H9 (cell line): Measurements from ENCODE around the gene MIEF2. TPM values are rescaled to one million over a fixed set of nuclear protein-coding genes. Genes with fewer than 3 reads are reported as not detected.

Source experiments
- DNase-seq: peaks from one replicate; pipeline ENCODE4 v3.0.0-alpha.2; 2017
- H2AFZ ChIP-seq: one replicate; pipeline ENCODE4 v1.6.1; 2013; ENCODE audit warnings: mild to moderate bottlenecking, low read length, control low read depth, moderate library complexity
- H2AK5ac ChIP-seq: 2 replicates; pipeline ENCODE4 v1.6.1; 2013; ENCODE audit warnings: low read length, control low read depth, mixed read lengths; ENCODE audit not compliant: insufficient read length
- H2BK120ac ChIP-seq: one replicate; pipeline ENCODE4 v1.6.1; 2013; ENCODE audit warnings: low read depth, mild to moderate bottlenecking, low read length, control low read depth, inconsistent platforms; ENCODE audit not compliant: poor library complexity, severe bottlenecking
- H2BK12ac ChIP-seq: 2 replicates; pipeline ENCODE4 v1.6.1; 2013; ENCODE audit warnings: low read length, control low read depth, mixed read lengths, low read depth; ENCODE audit not compliant: insufficient read length
- H2BK15ac ChIP-seq: 2 replicates; pipeline ENCODE4 v1.6.1; 2013; ENCODE audit warnings: low read depth, low read length, control low read depth
- H2BK20ac ChIP-seq: one replicate; pipeline ENCODE4 v1.6.1; 2013; ENCODE audit warnings: low read depth, mild to moderate bottlenecking, low read length, control low read depth, inconsistent platforms; ENCODE audit not compliant: poor library complexity, severe bottlenecking
- H2BK5ac ChIP-seq: 2 replicates; pipeline ENCODE4 v1.6.1; 2013; ENCODE audit warnings: low read length, control low read depth, mixed read lengths; ENCODE audit not compliant: insufficient read length
- H3K14ac ChIP-seq: 2 replicates; pipeline ENCODE4 v1.6.1; 2013; ENCODE audit warnings: low read length, control low read depth; ENCODE audit not compliant: insufficient read depth
- H3K18ac ChIP-seq: 2 replicates; pipeline ENCODE4 v1.6.1; 2013; ENCODE audit warnings: low read depth, mild to moderate bottlenecking, mixed read lengths, low read length, control low read depth; ENCODE audit not compliant: insufficient read length
- H3K23ac ChIP-seq: 2 replicates; pipeline ENCODE4 v1.6.1; 2013; ENCODE audit warnings: low read length, control low read depth, mixed read lengths, low read depth; ENCODE audit not compliant: insufficient read length
- H3K23me2 ChIP-seq: 2 replicates; pipeline ENCODE4 v1.6.1; 2013; ENCODE audit warnings: low read depth, mild to moderate bottlenecking, mixed read lengths, low read length, control low read depth; ENCODE audit not compliant: insufficient read length, poor library complexity, severe bottlenecking
- H3K27ac ChIP-seq: 2 replicates; pipeline ENCODE4 v1.5.1; 2013; ENCODE audit warnings: low read length, control low read depth, mixed read lengths, low read depth; ENCODE audit not compliant: insufficient read length
- H3K27me3 ChIP-seq: 2 replicates; pipeline ENCODE4 v1.6.1; 2013; ENCODE audit warnings: low read length, control low read depth, inconsistent platforms; ENCODE audit not compliant: insufficient read depth
- H3K4ac ChIP-seq: 2 replicates; pipeline ENCODE4 v1.6.1; 2013; ENCODE audit warnings: low read depth, mild to moderate bottlenecking, control low read depth, inconsistent platforms, low read length, moderate library complexity
- H3K4me1 ChIP-seq: 2 replicates; pipeline ENCODE4 v1.6.1; 2013; ENCODE audit warnings: low read length, control low read depth, inconsistent platforms; ENCODE audit not compliant: insufficient read depth
- H3K4me2 ChIP-seq: 2 replicates; pipeline ENCODE4 v1.6.1; 2013; ENCODE audit warnings: low read length, control low read depth, mixed read lengths; ENCODE audit not compliant: insufficient read length, insufficient read depth
- H3K56ac ChIP-seq: 2 replicates; pipeline ENCODE4 v1.6.1; 2013; ENCODE audit warnings: low read depth, mild to moderate bottlenecking, mixed read lengths, low read length, control low read depth; ENCODE audit not compliant: insufficient read length
- H3K79me1 ChIP-seq: 2 replicates; pipeline ENCODE4 v1.6.1; 2013; ENCODE audit warnings: low read depth, mild to moderate bottlenecking, moderate library complexity, low read length, control low read depth, inconsistent platforms; ENCODE audit not compliant: insufficient read depth, poor library complexity, severe bottlenecking
- H3K79me2 ChIP-seq: 2 replicates; pipeline ENCODE4 v1.6.1; 2013; ENCODE audit warnings: low read length, control low read depth, inconsistent platforms; ENCODE audit not compliant: insufficient read depth
- H3K9ac ChIP-seq: 2 replicates; pipeline ENCODE4 v1.6.1; 2013; ENCODE audit warnings: low read length, control low read depth, mixed read lengths; ENCODE audit not compliant: insufficient read length; ENCODE audit errors: extremely low read depth
- H3K9me3 ChIP-seq: one replicate; pipeline ENCODE4 v1.6.1; 2013; ENCODE audit warnings: low read depth, low read length, inconsistent platforms; ENCODE audit not compliant: control insufficient read depth
- H3T11ph ChIP-seq: one replicate; pipeline ENCODE4 v1.6.1; 2013; ENCODE audit warnings: mild to moderate bottlenecking, low read length, control low read depth, inconsistent platforms
- H4K20me1 ChIP-seq: one replicate; pipeline ENCODE4 v1.6.1; 2013; ENCODE audit not compliant: control insufficient read depth, insufficient read length, insufficient read depth
- H4K5ac ChIP-seq: 2 replicates; pipeline ENCODE4 v1.6.1; 2013; ENCODE audit warnings: low read depth, mild to moderate bottlenecking, mixed read lengths, low read length, control low read depth; ENCODE audit not compliant: insufficient read length
- H4K8ac ChIP-seq: replicated peaks from 2 replicates; pipeline ENCODE4 v1.6.1; 2013; ENCODE audit warnings: low read length, control low read depth, mixed read lengths, low read depth; ENCODE audit not compliant: insufficient read length
- H4K91ac ChIP-seq: 2 replicates; pipeline ENCODE4 v1.6.1; 2013; ENCODE audit warnings: low read depth, mild to moderate bottlenecking, moderate library complexity, mixed read lengths, low read length, control low read depth; ENCODE audit not compliant: insufficient read length
- H3K27ac Mint-ChIP-seq, 3 experiments: 2 replicates in 2 of 3; 3 replicates in 1 of 3; pipeline ENCODE4 v1.8.0; 2020 to 2021; ENCODE audit warnings: mixed read lengths in 3 of 3, mild to moderate bottlenecking in 1 of 3, moderate library complexity in 1 of 3
- H3K27me3 Mint-ChIP-seq: 2 replicates; pipeline ENCODE4 v1.8.0; 2021; ENCODE audit warnings: low read depth, mild to moderate bottlenecking, moderate library complexity, mixed read lengths
- H3K36me3 Mint-ChIP-seq, 3 experiments: 2 replicates in 2 of 3; 3 replicates in 1 of 3; pipeline ENCODE4 v1.8.0; 2020 to 2021; ENCODE audit warnings: low read depth in 3 of 3, mixed read lengths in 3 of 3; ENCODE audit not compliant: insufficient read depth in 1 of 3
- H3K4me1 Mint-ChIP-seq, 2 experiments: 2 replicates each; pipeline ENCODE4 v1.8.0; 2020; ENCODE audit warnings: mixed read lengths in 2 of 2
- H3K4me3 Mint-ChIP-seq, 2 experiments: 2 replicates in 1 of 2; 3 replicates in 1 of 2; pipeline ENCODE4 v1.8.0; 2020 to 2021; ENCODE audit warnings: mild to moderate bottlenecking in 2 of 2, mixed read lengths in 2 of 2, moderate library complexity in 1 of 2
- H3K9me3 Mint-ChIP-seq, 2 experiments: 2 replicates in 1 of 2; 3 replicates in 1 of 2; pipeline ENCODE4 v1.8.0; 2020; ENCODE audit warnings: mild to moderate bottlenecking in 2 of 2, mixed read lengths in 2 of 2, moderate library complexity in 1 of 2
- WGBS: extraction: QIAGEN DNeasy Blood & Tissue Kit; methylation state at CpG from one replicate; pipeline ENCODE4 v1.1.7; 2013; ENCODE audit warnings: missing lambda C conversion rate, low lambda C conversion rate, mixed read lengths; ENCODE audit not compliant: insufficient read length; ENCODE audit errors: extremely low coverage; 5-methylcytosine and 5-hydroxymethylcytosine counted together
- total RNA-seq: library from RNA; stranded (reverse); gene quantifications from 2 replicates; pipeline ENCODE4 v1.2.1, GENCODE V29; 2021
- TF ChIP-seq, protein P1 (sequence below): fragments of 200-600 bp; sonication (generic); conservative IDR thresholded peaks from 3 replicates; pipeline ENCODE4 v1.8.0; 2021; ENCODE audit warnings: antibody characterized with exemption, mild to moderate bottlenecking

Gene MIEF2
- total RNA-seq, 1 experiment from 2014 or later: 10.3 TPM

DNA sequence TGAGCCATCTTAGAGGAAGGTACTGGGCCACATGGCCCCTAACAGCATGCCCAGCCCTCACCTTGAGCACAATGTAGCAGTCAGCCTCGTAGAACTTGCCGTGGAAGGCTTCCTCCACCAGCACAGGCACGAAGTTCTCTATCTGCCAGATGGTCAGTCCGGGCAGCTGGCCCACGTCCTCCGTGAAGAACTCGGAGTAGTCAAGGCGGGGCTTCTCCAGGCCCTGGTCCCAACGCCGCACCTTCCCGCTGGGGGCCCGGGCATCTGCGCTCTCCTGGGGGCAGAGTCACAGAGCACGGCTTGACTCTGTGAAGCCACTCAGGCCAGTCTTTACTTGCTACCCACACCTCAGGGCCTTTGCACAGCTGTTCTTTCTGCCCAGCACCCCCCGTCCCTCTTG, 9.3 kb upstream of the MIEF2 start:
- no peak overlapping the region for H3K23ac ChIP-seq
- H2BK20ac ChIP-seq: no peak overlapping the region
- TF ChIP-seq, protein P1, sequence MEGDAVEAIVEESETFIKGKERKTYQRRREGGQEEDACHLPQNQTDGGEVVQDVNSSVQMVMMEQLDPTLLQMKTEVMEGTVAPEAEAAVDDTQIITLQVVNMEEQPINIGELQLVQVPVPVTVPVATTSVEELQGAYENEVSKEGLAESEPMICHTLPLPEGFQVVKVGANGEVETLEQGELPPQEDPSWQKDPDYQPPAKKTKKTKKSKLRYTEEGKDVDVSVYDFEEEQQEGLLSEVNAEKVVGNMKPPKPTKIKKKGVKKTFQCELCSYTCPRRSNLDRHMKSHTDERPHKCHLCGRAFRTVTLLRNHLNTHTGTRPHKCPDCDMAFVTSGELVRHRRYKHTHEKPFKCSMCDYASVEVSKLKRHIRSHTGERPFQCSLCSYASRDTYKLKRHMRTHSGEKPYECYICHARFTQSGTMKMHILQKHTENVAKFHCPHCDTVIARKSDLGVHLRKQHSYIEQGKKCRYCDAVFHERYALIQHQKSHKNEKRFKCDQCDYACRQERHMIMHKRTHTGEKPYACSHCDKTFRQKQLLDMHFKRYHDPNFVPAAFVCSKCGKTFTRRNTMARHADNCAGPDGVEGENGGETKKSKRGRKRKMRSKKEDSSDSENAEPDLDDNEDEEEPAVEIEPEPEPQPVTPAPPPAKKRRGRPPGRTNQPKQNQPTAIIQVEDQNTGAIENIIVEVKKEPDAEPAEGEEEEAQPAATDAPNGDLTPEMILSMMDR: no peak
- Mint-ChIP-seq H3K27me3 (no peaks in the 10 kb centered on the region; the same call in 1 of the 2 replicates), H3K36me3 (peaks cover 31 to 91% (median 88%) of the 10 kb centered on the region in 3 experiments; a peak in 6 of 7 replicates), H3K4me1 (peaks cover 20 to 27% of the 10 kb centered on the region in 2 experiments), H3K9me3 (no peaks in the 10 kb centered on the region; a peak in 1 of 5 replicates), H3K4me3 (no peak overlapping the region), H3K27ac (0 out of 7 replicates have a peak overlapping the region, but pooled peaks of 1 of the 3 experiments have one; percentile 10)
- peaks cover 3% of the 10 kb centered on the region; the same call in 1 of the 2 replicates for H3K4me1 ChIP-seq
- H3K14ac ChIP-seq: no peak overlapping the region
- H2BK15ac ChIP-seq: no peak overlapping the region
- no peak overlapping the region for H3T11ph ChIP-seq
- H2BK12ac ChIP-seq: no peak overlapping the region
- H4K8ac ChIP-seq: no peak overlapping the region
- no peak overlapping the region for H3K4ac ChIP-seq
- no peak overlapping the region for H3K27ac ChIP-seq
- no peaks in the 10 kb centered on the region for H3K27me3 ChIP-seq
- no peaks in the 10 kb centered on the region for H3K9me3 ChIP-seq
- H4K5ac ChIP-seq: no peak overlapping the region
- H3K4me2 ChIP-seq: no peak overlapping the region
- no peak overlapping the region for H2BK120ac ChIP-seq
- no peak overlapping the region for H3K56ac ChIP-seq
- no peaks in the 10 kb centered on the region for H3K79me1 ChIP-seq
- no peak overlapping the region for H4K91ac ChIP-seq
- no peaks in the 10 kb centered on the region for H3K79me2 ChIP-seq
- H2AFZ ChIP-seq: no peak overlapping the region
- H2BK5ac ChIP-seq: no peak overlapping the region
- H3K18ac ChIP-seq: no peak overlapping the region
- no peak for DNase-seq
- WGBS: no CpG with 5 or more reads among the region's 15 CpGs
- H4K20me1 ChIP-seq: no peaks in the 10 kb centered on the region
- no peak overlapping the region for H2AK5ac ChIP-seq
- no peak overlapping the region for H3K9ac ChIP-seq
- H3K23me2 ChIP-seq: no peaks in the 10 kb centered on the region
